HG03045 (cell line): ENCODE results near the gene TOP2B.

Experiments
- ATAC-seq: cut with Tn5 transposase; IDR thresholded peaks from one replicate; pipeline ENCODE4 v1.9.1; 2021; ENCODE audit warnings: mild to moderate bottlenecking, moderate library complexity; ENCODE audit not compliant: unreplicated experiment

TOP2B gene

DNA sequence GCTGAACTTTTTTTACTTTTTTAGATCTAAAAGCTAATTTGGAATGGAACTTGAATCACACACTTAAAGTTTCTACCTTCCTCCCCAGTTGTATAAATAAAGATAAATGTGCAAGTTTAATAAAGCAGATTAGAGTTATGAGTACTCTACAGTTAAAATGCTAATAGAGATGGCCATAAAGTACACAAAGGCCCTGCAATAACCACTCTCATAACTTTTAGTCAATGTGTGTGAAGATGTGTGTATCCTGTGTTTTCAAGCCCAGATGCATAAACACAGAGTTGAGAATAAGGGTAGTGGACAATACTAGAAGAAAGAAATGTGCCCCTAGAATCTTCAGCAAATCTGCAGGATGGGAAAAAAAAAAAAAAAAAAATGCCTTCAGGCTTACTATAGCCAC is 45.3 kb downstream of the TOP2B start:
- ATAC-seq: no peak

DNA sequence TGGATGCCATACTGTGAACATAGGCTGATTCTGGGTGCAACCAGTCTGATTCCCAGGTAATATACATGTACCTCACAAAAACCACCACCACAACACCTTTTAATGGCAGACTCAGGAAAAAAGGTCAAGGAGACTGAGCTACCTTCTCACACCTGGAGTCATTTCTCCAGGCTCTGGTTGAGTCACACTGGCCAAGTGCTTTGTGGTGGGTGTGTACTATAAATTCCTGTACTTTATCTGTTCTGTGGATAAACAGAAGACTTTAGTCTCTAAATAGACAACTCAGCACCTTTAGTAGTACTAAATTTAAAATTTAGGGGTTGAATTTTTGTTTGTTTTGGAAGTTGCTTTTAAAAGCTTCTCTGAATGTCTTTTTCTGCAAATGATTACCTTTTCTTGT is 46.7 kb downstream of the TOP2B start:
- no peak for ATAC-seq

DNA sequence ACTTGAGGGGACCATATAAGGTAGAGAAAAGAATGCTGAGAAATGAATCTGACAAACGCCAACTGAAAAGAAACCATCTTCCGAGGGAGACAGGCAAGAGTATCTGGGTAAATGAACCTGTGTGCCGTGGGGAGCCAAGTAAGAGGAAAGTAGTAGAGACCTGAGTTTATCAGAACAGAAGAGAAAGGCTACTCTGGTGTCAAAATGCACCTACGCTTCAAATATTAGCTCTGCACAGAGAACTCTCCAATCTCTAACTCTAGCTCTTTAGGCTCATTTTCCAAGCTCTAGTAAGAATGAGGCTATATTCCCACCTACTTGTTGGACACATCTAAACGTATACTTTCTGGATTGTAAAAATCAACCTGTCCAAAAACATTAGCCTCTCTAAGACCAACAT is 53.5 kb downstream of the TOP2B start:
- ATAC-seq: no peak

DNA sequence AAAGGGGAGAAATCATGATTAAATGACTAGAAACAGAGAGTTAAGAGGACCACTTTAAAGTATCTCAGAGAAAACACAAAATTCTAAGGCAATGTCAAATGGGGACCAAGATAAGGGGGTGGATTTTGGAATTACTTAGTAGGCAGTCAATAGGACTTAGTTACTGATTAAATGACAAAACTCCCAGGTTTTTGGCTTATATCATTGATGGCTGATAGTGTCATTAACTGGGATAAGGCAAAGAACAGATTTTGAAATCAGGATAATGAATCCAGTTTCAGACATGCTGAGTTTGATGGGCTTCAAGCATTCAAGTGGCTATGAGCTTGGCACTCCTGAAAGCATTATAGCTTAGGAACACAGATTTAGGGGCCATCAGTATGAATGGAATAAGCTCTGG is 53.9 kb downstream of the TOP2B start:
- no peak for ATAC-seq

DNA sequence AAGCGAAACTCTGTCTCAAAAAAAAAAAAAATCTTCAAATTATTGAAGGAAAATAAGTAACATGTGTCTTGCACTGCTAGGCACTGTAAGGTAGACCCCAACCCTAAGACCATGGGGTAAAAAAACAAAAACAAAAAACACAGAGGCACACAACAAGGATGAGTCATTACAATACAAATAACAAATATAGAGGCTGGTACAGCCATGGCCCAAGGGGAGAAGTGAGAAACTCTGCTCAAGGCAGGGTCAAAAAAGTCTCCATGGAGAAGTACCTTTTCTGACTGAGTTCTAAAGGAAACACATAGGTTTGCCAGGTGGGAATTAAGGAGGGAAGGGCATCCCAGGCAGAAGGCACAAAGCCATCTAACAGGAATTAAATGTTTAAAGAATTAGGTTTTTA is 54.5 kb downstream of the TOP2B start:
- ATAC-seq: no peak

DNA sequence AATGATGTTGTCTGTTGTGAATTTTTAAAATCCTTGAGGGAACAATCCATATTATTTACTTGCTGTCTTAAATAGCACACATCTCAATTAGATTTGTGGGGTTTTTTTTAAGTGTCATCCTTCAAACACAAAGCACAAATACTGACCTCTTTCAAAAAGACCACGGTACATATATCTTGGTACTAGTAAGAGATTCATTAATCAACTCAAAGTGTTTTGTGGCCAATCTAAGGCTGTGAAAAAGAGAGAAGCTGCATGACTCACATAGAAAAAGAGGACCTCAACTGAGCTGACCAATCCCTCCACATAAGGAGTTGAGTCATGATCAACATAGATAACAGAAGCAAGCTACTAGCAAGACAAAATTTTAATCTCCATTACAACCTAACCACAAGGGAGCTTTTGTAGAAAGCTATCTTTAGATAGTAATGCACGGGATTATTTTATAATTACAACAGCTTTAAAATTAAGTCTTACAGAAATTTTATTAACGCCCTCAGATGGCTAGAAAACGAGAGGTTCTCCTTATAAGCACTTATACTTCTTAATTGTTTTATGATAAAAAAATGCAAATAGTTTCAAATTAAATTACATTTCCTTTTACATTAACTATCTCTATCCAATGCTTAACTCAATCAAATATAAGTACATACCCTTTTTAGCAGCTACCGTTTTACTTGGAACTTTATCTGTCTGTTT is 60.5 kb downstream of the TOP2B start:
- no peak for ATAC-seq

DNA sequence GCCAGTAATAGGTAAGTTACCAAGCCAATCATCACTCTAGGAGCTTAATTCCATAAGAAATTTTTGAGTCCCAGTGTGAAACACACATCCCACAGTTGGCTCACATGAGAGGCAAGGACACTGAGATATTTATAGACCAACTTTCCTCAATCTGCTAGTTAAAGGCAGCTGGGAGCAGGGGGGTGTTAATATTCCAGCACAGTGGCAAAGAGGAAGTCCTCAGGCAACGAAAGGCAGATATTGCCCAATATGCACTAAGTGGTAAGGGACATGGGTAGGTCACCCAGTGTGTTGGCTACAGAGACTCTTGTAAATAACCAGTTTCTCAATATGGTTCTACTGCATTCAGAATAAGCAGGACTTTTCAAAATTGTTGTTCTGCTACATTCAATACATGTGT is 61.0 kb downstream of the TOP2B start:
- ATAC-seq: no peak

DNA sequence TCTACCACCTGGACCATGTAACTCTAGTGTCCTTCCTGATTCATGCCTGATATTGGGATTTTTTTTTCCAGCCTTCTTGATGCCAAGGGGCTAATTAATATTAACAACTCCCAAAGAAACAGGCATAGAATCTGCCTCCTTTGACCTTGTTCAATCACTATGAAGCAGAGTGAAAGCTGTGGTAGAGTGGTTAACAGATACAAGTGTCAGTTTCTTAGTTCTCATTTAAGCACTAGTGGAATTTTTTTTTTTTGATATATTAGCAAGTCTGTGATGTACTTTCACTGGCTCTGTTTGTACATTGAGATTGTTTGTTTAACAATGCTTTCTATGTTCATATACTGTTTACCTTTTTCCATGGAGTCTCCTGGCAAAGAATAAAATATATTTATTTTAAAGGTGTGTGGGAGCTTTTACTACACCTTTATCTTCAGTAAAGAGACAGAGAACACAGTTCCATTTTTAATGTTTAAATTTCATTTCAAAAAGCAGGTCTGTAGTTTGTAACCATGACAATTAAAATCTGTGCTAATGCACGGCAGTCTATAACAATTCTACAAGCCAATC is 67.1 kb downstream of the TOP2B start:
- no peak for ATAC-seq

DNA sequence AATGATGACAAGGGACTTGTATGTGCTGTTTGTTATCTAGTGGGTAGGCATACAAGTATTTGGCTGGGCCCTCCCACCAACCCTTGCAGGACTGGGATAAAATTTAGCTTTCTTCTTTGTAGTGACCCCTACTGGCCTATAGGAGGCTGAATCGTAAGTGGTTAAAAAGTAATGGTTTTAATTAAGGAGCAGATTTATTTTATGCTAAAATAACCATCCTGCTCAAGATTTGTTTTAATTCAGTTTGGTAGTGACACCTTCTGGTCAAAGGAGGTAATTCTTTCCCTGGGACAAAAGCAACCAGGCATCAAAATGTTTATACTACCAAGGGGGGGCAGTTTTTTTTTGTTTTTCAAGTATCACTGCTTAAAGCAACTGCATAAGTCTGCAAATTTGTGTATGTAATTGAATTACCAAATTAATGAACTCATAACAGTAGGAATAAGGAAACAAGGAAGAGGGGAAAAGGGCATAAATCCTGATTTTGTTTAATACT is 70.7 kb downstream of the TOP2B start:
- ATAC-seq: no peak

DNA sequence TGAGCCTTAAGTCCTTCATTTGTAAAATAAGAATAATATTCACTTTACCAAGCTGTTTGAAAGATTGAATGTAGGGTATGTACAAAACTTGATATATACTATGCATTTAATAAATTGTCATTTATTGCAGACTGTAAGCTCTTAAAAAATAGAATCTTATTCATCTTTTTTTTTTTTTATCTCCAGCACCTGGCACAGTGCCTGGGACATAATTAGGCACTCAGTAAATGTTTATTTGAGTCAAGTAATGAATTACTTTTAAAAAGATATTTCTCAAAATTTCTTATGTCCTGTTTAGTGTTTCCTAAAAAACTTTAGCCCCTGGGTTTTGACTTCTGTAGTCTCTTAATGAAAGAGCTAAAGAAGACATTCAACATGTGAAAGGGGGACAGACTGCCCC is 71.7 kb downstream of the TOP2B start:
- ATAC-seq: no peak

DNA sequence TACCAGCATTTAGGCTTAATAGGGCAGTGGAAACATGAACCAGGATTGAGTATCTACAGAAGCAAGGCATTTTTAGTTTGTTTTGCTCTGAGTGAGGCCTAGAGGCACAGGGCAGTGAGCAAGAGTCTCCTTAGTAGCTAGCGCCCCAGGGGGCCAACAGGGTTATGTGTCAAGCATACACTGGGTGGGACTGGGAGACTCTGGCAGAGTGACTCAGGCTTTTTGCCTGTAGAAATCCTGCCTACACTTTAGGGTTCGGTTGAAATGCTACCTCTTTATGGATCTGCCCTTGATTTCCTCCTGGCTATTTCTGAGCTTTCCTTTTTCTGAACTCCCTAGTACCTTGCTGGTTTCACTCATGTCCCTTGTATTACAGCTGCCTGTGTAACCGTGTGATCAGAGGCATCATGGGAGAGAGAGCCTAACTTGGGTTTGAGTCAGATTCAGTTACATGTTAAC is 72.2 kb downstream of the TOP2B start:
- ATAC-seq: no peak

DNA sequence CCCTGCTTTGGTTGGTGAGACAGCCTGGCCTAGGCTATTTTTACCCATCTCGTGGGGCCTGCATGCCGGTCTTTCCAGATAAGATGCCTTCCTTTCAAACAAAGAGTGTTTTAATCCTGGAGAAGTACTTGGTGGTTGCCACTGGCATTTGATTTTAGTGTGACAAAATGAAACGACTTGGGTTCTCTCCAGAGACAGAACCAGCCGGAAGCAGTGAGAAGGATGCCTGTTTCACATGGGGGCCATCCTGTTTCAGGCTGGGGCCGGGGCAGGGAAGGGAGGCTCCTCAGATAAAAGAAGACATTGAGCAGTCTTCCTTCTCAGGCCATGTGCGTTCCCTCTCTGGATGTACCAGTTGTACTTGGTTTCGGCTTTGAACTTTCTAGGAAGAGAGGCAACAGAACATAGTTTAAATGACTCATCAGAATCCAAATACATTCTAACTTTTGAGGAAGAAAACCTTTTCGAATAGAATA is 74.9 kb downstream of the TOP2B start:
- no peak for ATAC-seq

DNA sequence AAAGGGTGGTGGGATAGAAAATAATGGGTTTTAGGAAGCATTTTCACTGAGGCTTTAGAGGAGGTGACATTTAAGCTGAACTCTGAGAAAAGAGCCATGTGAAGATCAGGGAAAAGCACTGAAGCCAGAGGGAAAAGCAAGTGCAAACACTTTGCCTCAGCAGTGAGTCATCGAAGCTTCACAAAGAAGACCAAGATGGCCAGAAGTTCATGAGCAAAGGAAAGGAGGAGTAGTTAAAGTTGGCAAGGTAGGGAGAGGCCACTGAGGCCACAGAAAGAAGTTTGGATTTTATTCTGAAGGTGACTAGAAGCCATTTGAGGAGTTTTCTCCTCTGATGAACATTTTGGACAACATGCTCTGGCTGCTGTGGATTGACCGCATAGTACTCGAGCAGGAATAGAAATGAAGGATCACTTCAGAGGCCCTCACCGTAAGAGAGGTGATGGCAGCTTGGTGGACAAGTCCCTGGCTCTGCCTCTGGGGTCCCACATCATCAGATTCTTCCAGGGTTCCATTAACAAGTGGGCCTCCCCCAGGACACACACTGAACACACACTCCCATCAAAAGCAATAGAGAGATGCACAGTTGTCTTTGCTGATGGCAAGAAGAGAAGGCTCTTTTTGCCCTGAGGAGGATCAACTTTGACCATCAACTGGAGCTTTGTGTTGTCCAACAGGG is 75.5 kb downstream of the TOP2B start:
- ATAC-seq: no peak

DNA sequence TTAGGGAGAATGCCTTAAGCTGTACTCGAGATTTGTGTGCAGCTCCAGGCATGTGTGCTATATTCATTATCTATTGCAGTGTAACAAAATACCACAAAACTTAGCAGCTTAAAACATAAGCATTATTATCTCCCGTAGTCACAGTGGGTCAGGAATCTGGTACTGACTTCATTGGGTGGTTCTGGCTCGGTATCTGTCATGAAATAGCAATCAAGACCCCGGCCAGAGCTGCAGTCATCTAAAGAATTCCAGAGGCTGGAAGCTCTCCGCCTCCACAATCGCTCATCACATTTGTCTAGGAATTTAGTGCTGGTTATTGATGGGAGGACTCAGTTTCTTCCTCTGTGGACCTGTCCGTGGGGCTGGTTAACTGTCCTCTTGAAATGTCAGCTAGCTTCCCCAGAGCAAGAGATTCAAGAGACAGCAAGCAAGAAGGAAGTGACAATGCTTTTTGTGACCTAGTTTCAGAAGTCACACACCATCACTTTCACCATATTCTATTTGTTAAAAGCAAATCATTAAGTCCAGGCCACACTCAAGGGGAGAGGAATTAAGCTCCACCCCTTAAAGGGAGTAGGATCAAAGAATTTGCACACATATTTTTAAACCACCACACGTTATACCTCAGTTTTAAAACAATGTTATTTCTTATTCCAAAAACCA is 76.1 kb downstream of the TOP2B start:
- no peak for ATAC-seq

DNA sequence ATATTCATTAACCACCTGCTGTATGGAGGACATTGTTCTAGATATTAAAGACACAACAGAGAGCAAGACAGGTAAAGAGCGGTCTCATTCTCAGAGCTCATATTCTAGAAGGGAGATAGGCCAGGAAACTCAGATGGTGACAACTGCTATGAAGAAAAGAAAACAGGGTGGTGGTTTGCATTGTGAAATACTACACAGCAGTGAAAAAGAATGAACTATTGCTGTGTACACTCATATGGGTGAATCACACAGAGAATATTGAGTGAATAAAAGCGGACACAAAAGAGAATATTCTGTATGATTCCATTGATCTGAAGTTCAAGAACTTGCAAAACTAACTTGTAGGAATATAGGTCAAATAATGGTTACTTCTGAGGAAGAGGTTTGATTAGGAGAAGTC is 76.7 kb downstream of the TOP2B start:
- no peak for ATAC-seq

DNA sequence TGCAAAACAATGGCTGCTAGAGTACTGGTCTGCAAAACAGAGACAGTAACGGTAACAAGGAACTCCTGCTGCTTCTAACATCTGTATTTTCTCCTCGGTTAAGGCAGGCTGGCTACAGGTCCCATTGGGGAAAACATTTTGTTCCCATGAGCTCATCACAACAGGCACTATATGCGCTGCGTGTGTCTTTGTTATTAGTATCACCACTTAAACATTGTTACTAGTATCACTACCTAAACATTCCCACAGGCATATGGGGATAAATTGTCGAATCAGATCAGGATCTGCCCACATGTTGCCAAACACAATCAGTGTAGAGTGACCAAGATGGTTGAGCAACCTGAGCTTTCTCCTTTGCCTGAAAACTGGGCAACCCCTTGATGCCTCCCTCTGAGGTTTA is 77.2 kb downstream of the TOP2B start:
- ATAC-seq: no peak

DNA sequence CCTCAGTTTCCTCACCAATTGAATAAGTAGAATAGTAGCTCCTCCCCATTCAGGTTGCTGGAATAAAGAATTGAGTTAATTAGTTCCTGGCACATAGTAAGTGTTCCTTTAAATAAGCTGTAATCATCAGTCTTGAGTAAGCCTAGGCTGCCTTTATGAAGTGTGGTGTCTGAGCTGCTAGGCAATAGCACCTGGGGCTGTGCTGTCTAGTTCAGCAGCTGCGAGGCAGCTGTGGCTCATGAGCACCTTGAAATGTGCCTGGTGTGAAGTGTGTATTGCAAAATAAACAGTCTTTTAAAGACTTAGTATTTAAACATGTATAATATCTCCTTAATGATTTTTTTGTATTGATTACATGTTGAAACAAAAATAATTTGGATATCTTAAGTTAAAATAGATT is 77.6 kb downstream of the TOP2B start:
- no peak for ATAC-seq

DNA sequence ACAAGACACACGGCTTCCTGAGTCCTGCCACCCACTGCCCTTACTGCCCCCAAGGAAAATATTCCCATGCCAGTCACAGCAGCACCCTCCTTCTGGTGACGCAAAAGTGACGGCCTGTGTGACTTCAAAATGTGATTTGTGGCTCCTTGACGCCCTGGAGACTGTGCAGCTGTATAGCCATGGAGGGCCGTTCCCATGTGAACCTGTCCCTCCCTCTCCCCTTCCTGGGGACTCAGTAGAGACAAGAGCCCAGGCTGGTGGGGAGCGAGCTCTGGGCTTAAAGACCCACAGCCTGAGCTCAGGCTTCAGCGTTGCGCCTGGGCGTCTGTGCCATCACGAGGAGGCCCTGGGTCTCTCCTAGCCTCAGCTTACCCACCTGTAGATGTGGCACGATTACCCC is 78.2 kb downstream of the TOP2B start:
- no peak for ATAC-seq

DNA sequence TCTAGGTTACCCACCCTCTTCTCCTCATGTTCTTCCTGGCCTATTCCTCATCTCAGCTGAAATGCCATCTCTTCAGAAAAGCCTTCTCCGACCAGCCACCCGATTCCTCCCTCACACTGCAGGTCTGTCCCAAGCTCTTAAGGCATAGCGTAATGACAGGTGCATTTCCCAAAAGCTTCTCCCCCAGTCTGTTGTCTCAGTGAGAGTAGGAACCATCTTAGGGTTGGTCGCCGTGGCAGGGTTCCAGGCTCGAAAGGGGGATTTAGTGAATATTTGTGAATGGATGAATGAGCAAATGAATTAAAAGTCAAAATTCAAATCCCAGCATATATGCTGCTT is 78.6 kb downstream of the TOP2B start:
- ATAC-seq: no peak

DNA sequence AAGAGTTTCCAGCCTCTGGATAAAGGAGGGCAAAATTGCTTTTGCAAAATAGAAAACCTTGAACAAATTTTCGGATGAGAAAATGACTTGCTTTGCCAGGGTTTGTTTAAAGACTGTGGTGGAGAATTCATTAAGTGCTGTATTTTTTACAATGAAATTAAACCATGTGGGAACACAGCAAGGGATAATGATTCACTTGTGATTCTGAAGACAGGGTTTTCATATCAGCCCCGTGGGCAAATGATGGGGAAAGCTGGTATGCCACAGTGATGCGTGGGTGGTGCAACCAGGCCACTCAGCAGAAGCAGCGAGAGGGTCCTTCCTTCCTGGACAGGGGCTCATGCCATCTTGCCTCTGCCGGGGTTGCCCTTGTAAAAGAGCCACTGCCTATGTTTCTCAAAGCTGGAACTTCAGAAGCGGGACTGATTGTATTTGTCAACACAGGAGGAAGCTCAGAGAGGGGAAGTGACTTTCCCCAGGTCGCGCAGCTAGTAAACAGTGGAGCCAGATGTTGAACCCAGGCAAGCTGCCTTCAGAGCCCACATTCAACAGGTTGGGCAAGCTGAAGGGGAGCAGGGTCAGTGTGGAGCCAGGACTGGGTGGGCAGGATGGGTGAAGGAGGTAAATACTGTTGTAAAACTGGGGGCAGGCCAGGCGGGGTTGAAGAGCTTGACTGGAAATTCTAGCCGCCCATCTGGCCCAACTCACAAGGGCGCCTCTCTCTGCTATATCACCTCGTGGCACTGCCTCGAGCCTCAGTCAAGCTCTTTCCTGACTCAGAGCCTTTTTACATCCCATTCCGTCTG is 79.1 kb downstream of the TOP2B start:
- ATAC-seq: no peak
